NCI-H2196 treated with DMSO at 0.1 percent for 48 hours (cell line): Measurements from ENCODE around the gene MRPL55.

Experiments used
- DNase-seq: peaks from one replicate; lab custom pipeline; 2025; ENCODE audit not compliant: unreplicated experiment; lab: John Stamatoyannopoulos, UW

MRPL55 gene

DNA sequence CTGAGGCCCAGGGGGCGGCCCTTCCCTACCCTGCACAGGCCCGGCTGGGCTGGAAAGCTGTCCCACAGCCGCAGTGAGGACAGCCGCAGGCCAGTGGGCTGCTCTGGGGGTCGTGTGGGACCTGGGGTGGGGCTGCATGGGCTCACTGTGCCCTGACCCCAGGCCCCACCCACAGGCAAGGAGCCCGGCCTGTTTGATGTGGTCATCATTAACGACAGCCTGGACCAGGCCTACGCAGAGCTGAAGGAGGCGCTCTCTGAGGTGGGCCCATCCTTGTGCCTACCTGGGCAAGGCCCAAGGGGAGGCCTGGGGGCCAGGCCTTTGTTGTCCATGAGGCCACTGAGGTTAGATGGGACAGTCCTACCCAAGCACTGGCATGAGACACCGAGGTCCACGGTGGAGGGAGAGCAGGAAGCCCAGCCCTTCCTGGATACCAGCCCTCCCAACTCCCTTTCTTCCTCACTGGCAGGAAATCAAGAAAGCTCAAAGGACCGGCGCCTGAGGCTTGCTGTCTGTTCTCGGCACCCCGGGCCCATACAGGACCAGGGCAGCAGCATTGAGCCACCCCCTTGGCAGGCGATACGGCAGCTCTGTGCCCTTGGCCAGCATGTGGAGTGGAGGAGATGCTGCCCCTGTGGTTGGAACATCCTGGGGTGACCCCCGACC lies 39.2 kb upstream of the MRPL55 start:
- DNase-seq = no peak

DNA sequence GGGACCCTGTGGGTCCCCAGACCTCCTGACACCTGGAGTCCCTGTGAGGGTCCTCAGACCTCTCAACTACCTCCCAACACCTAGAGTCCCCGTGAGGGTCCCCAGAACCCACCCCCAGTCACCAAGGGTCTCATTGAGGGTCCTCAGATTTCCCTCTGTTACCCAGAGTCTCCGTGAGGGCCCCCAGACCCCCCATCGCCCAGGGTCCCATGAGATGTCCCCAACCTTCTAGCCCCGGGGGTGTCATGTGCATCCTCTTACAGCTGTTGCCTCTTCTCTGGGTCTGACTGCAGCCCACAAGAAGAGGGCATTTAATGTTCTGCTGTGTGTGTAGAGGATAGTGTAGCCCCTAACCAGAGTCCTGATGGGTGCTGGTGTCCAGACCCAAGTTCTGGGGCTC lies 38.7 kb upstream of the MRPL55 start:
- DNase-seq = no peak

DNA sequence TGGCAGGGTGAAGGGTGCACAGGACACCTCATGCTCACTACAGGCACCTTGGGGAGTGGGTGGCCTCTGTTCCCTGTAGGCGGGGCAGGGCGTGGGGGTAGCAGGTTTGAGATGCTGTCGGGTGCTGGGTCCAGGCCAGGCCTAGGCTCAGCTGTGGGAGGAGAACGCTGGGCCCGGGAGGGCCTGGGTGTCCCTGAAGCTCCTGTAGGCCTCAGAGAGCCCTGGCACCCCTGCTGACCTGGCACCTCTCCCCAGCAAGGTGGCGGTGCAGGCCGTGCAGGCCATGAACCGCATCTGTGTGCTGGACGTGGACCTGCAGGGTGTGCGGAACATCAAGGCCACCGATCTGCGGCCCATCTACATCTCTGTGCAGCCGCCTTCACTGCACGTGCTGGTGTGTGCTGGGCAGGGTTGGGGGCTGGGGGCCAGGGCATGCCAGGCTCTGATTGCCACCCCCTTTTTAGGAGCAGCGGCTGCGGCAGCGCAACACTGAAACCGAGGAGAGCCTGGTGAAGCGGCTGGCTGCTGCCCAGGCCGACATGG lies 38.1 kb upstream of the MRPL55 start:
- DNase-seq = no peak

DNA sequence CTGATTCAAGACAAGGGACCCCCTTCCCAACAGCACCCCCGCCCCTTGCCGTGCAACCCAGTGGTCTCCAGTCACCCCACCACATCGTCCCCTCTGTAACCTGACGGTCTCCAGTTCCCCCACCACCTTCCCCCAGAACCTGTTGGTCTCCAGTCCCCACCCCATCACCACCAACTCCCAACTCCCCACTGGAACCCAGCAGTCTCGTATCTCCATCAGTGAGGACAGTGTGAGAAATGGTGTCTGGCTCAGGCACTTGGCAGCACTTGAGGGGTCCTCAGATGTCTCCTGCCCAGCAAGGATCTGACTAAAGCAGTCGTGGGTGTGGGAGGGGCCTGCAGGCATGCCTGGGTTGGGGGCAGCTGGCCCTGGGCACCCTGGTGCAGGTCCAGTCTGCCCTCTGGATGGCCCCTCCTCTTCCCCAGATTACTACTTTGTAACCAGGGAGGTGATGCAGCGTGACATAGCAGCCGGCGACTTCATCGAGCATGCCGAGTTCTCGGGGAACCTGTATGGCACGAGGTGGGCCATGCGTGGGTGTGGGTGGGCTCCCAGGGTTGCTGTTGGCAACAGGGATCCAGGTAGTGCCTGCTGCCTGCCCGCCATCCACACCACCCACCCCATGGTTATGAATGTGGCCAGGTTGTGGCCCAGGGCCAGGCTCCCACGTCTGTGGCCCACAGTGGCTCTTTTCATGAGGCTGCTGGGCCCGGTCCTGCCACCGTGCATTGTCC lies 37.5 kb upstream of the MRPL55 start:
- DNase-seq = no peak

DNA sequence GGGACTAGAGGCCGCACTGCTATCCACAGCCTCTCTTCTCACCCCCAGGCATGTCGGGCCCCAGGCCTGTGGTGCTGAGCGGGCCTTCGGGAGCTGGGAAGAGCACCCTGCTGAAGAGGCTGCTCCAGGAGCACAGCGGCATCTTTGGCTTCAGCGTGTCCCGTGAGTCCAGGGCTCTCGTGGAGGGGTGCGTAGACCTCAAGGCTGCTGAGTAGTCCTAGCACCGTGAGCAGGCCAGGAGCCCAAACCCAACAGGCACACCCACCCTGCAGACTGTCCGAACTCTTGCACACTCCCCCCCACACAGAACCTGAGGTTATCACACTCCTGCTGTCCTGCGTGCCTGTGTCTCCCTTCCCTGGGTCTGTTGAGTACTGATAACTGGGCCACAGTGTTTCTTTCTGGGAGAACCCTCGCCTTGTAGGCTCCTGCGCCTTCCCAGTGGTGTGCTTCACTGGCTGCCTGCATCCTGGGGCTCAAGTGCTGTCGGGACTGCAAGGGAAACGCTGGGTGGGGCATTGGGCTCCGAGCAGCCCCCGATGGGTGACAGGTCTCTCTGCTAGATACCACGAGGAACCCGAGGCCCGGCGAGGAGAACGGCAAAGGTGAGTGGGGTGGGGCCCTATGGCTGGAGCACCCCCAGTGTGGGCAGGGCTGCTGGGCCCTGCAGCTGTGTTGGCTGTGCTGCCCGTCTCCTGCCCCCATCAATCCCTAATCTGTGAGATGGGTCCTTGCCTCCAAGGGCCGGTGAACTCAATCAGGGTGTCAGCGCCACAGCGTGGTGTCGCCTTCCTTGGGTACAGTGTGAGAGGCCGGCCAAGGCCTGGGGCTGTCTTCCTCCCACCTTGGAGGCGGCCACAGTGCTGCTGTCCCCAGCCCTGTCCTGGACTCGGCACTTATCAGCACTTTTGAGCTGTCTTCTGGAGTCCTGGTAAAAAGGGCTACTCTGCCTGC lies 36.6 kb upstream of the MRPL55 start:
- no peak for DNase-seq

DNA sequence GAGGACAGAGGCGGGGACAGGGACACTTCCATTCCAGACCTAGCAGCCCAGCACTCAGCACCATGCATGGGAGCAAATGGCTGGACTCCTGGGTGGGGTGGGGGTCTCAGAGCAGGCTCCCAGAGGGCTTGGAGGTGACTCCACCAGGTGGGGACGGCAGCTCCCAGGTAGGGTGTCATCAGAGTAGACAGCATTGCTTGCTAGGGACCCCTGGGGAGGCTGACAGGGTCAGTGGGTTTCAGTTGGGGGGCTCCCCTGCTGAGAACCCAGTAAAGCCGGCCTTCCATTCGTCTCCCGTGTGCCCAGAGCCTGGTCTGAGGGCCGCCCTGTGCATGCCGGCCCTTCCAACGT lies 35.9 kb upstream of the MRPL55 start:
- no peak for DNase-seq

DNA sequence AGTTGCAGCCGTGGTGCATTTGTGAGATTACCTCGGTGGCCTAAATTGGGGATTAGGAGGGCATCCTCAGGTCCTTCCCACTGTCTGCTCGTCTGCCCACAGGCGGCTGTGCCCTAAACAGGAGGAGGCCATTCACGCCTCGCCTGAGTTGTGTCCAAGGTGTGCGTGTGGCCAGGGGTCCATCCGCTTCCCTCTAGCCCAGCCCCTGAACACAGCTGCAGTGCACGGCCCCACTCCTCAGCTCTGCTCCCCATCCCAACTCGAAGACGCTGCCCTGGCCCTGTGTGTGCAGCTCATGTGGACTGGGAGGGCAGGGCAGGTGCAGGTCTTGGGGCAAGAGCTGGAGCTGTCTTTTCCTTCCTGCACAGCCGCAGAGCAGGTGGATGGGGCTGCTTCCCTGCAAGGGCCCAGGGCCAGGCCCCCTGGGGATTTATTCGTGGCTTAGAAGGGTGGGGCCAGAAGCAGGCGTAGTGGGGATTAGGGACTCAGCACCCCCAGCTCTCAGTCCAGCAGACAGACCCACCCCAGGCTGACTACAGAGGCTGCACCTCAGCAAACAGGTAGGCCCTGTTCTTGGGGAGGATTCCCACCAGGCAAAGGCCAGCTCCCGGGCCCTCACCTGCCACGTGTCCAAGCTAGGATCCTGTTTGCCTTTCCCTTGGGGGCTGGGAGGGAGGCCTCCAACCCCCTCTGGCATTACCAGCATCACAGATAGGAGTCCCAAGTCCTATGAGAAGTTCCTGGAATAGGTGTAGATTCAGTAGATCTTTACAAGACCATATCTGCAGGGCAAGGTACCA lies 35.3 kb upstream of the MRPL55 start:
- DNase-seq = no peak

DNA sequence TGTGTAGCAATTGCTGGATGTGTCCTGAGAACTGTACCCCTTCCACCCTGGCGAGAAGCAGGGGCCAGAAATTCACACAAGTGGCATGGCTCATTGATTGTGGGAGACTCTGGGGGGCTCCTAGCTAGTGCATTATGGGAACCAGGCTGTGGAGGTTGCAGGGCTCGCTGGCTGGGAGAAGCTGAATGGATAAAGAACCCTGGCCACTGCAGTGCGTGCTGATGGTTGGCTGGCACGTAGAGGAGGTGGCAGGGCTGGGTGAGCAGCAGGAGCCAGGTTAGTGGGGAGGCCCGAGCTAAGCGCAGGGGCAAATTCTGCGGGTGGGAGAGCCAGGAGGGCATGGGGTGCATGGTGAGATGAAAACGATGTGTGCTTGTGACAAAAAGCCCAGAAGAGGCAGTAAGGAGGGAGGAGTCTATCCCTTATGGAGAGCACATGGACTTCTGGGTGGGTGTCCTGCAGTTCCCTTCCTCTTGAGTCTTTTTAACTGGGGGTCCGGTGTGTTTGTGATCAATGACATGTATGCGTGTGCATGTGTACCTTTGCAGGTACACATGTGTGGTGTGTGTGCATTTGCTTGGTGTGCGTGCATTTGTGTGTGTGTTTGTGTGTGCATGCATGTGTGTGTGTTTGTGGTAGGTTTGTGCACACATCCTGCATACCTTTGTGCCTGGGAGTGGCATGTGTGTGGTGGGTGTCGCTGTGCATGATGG lies 34.5 kb upstream of the MRPL55 start:
- no peak for DNase-seq

DNA sequence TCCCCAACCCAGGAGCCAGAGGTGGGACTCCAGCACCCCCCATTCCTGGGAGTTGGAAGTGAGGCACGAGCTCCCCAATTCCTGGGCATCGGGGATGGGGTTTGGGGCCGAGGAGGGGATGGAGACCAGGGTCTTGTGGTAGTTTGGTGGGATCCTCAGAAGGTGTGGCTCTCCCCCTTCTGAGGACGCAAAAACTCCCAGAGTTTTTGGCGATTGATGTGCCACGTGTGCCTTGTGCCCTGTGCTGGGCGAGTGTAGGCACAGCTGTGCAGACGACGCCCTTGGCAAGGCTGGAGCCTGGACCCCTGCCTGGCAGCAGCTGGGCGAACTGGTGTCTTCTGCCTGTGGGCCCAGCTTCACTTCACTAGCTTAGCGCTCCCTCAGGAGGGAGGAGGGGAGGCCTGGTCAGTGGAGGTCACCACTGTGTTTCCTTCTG lies 33.6 kb upstream of the MRPL55 start:
- DNase-seq = no peak

DNA sequence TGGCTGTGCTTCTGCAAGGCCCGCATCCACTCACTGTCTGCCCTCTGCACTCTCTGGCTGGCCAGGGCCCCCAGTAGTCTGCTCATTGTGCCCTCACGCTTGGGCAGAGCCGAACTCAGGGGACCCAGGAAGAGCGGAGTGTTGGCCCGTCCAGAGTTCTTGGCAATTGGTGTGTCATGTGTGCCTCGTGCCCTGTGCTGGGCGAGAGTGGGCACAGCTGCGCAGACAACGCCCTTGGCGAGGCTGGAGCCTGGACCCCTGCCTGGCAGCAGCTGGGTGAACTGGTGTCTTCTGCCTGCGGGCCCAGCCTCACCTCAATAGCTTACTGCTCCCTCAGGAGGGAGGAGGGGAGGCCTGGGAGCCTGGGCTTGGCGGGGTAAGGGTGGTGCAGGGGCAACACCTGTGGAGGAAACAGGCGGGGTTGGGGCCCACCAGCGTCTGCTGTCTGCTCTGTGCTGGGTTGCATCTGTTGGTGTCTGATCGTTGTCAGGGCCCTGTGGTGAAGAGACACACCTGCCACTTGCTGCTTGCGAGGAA lies 33.1 kb upstream of the MRPL55 start:
- no peak for DNase-seq

DNA sequence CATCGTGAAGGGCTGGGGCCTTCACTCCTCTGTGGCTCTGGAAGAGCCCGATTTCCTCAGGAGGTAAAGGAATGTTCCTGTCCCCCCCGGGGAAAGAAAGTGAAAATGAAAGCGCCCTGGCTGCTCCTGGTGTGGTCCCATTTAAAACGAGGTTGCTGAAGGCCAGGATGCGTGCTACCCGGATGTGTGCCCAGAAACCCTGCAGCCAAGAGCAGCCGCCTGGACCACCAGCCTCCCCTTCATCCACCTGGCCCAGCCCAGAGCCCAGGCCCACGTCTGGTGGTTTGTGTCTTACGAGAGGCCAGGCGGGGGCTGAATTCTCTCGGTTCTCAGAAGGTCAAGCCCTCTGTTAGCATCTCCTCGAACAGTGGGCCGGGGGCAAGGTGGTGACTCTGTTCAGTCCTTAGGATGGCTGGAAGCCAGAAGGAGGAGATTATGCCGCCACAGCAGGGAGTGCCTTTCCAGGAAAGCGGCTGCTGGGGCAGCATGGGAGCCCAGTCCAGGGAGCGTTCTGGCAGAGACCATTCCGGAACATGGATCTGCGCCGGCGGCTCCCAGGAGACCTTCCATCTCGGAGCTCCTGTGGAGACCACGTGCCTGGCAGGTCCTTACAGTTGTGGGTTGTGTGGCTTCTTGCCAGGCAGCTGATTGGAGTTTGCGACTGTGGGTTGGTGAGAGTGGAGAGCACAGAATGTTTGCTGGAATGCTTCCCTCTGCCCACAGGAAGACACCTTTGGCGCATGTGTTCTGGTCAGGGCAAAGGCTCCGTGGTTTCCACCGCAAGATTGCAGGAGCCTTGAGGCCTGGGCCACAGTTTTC lies 32.3 kb upstream of the MRPL55 start:
- DNase-seq = no peak

DNA sequence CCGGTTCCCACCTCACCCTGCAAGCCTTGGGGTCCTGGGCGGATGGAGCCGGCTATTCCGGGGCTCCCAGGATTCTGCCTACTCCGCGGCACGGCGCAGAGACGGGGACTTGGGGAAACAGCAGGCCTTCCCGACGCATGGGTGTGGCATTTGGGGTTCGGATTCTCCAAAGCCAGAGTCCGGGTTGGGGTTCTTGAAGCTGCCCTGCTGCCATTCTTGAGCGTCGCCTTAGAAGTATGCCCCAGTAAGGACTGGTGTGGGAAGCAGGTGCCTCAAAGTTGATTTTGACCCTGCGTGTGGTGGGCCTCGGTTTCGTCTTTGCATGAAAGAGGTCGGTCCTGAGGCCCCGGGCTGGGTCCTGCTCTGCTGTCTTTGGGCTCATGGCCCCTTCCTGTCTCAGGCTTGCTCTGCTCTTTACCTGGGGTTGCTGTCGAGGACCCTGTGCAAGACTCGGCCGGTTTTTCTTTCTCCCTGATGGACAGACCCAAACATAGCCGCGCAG lies 31.7 kb upstream of the MRPL55 start:
- no peak for DNase-seq

DNA sequence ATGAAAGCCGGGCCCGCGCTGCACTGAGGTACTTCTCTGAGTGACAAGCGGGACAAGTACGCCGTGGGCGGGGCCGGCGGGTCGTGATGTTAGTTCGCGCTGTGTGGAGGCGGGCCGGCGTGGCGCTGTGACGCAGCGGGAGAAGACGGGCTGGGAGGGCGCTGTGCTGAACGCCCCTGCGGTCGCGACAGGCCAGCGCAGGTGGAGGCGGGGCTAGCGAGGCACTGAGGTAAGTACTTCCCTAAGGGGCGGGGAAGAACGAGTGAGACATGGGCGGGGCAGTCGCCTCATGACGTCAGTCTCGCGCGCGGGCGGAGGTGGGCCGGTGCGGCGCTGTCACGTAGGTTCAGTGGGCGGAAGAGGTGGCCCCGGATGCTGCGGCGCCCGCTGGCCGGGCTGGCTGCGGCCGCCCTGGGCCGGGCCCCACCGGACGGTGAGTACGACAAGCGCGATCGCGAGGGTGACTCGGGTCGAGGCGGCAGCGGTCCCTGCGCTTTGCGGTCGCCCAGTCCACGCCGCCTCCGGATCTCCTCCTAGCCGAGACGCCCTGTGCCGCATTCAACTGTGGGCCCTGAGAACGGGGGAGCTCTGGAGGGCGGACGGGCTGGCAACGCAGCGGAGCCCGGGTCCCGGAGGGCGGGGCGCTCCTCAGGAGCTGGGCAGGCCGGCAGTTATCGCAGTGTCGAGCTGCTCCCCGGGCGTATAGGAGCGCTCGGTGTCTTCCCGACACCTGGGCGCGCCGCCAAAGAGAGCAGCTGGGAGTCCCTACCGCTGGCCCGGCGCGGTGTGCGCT lies 31.0 kb upstream of the MRPL55 start, which contains the start of gene GUK1:
Gene GUK1, plus strand, starts transcription at position 349 of the 793 bp plus-strand sequence. Its CDS starts 24 bp downstream, at position 373.
- peak; percentile 99 for DNase-seq

DNA sequence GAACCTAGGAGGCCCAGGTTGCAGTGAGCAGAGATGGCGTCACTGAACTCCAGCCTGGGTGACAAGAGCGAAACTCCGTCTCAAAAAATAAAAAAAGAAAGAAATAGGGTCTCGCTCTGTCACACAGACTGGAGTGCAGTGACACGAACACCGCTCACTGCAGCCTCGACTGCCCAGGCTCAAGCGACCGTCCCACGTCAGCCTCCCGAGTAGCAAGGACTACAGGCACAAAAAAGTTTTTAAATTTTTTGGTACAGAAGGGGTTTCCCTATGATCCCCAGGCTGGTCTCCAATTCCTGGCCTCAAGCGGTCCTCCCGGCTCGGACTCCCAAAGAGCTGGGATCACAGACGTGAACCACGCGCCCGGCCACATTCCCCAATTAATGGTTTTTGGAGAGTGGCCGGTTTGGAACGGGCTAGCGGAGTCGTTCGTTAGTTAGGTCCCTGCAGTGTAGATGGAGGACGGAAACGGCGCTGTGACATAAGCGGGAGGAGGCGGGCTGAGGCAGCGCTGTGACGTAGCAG lies 30.4 kb upstream of the MRPL55 start:
- no peak for DNase-seq

DNA sequence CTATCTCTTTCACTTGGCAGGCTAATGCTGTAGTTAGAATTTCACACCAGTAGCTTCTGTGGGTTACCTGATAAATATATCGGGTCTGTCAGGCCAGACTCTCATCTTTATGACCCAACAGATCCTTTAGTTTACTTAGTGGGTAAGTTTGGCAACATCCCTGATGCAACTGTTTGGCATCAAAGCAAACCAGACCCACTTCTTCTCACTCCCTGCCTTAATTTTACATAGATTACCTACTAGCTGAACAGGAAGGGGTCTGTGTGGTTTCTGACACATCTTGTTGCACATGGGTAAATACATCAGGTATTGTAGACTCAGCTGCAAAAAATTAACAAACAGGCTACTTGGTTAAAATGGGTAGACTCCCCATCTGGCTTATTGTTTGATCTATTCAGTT lies 27.8 kb upstream of the MRPL55 start:
- no peak for DNase-seq

DNA sequence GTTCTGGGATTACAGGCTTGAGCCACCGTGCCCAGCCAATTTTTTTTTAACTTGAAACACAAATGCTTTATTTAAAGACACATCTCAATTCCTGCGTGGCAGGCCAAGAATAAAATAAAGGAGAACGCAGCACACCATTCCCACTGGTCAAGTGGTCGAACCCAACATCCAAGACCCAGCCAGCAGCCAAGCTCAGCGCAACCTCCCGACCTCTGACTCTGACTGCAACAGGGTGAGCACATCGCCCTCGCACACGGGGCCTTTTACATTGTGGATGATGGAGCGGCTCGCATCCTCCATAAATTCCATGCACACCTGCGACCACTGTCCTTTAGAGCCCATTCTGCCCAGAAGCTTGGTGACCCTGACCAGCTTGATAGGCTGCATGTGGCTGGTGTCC lies 25.5 kb upstream of the MRPL55 start:
- DNase-seq = no peak

DNA sequence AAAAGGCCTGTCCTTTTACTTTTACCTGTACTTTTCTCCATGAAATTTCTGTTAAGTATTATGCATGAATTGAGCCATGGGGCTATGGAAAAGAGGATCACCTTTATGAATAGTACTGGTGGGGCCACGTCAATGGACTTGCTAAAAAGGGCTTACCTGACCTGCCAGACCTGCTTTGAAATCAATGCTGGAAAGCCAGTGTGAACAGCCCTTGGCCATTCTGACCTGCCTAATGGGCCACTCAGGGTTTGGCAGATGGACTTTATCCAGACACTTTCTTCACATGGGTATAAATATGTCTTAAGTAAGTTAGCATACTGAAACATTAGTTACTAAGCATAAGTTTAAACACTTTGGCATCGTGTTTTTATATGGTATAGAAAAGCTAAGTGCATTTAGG lies 22.7 kb upstream of the MRPL55 start:
- DNase-seq = no peak

DNA sequence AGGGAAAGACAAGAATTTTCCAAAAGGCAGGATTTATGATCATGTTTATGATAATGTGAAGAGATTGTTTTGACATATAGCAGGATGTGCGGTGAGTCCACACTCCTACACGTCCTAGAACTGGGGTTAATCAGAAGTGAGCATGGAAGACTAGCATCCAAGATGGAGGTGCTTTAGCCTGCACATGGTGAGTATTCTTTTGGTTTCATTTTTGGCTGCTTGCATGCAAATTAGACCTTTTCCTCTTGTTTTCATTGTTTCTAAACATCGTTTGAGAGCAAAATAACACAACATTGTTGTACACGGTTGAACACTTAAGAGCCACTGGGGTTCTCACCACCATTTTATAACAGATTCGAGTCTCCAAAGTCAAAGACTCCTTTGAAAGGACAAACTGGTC lies 16.1 kb upstream of the MRPL55 start:
- no peak for DNase-seq
